Endothelial cell of umbilical vein (primary cell): ENCODE measurements around the gene ADRA2C.

Source experiments
- CTCF ChIP-seq, 2 donors: IDR thresholded peaks; 1 replicate in 1 of 2; 2 replicates in 1 of 2; pipeline ENCODE4 v1.5.1; 2011; ENCODE audit warnings: low read length in 2 of 2, mild to moderate bottlenecking in 2 of 2, moderate library complexity in 2 of 2, control low read depth in 1 of 2, inconsistent platforms in 1 of 2, low read depth in 1 of 2; ENCODE audit not compliant: insufficient read depth in 1 of 2; ENCODE audit errors: extremely low read depth in 1 of 2
- EZH2 ChIP-seq: IDR thresholded peaks from 2 replicates; pipeline ENCODE4 v1.6.1; 2012; ENCODE audit warnings: borderline replicate concordance, low read depth, mild to moderate bottlenecking, moderate library complexity, low read length, inconsistent platforms; ENCODE audit not compliant: severe bottlenecking
- JUN ChIP-seq: IDR thresholded peaks from 2 replicates; pipeline ENCODE4 v1.6.1; 2011; ENCODE audit warnings: borderline replicate concordance, low read depth; ENCODE audit not compliant: insufficient read length, insufficient read depth
- MAX ChIP-seq: IDR thresholded peaks from 2 replicates; pipeline ENCODE4 v1.6.1; 2011; ENCODE audit not compliant: insufficient read depth, insufficient read length
- MYC ChIP-seq: IDR thresholded peaks from one replicate; pipeline ENCODE4 v1.6.1; 2011; ENCODE audit warnings: mild to moderate bottlenecking, low read depth, low read length
- POLR2A ChIP-seq: IDR thresholded peaks from 2 replicates; pipeline ENCODE4 v1.6.1; 2012; ENCODE audit warnings: low read depth, mild to moderate bottlenecking, control low read depth, low read length
- POLR2AphosphoS5 ChIP-seq: IDR thresholded peaks from 2 replicates; pipeline ENCODE4 v1.6.1; 2012; ENCODE audit warnings: low read depth, mild to moderate bottlenecking, control low read depth, low read length, moderate library complexity; ENCODE audit not compliant: insufficient read depth

- TF ChIP-seq CTCF (IDR thresholded peaks at IDR 0.05; ENCODE audit: extremely low read depth in 1 of 2, insufficient read depth in 1 of 2, low read depth in 1 of 2, low read length in 2 of 2) (no peak), MAX (no peak), POLR2A (no peak), POLR2AphosphoS5 (no peak), EZH2 (no peak), MYC (no peak), JUN (no peak)
Measured at GRCh38 chr4:3759236-3759635, 6.9 kb upstream of the ADRA2C start.
